CD8-positive, alpha-beta memory T cell (primary cell): ENCODE data around the gene STMP1. TPM values are rescaled to one million over a fixed set of nuclear protein-coding genes. Genes with fewer than 3 reads are reported as not detected.
A peak's percentile ranks its signal among the peaks of the same experiment; 100 is the strongest.

Experiments used
- CTCF ChIA-PET: fragments of 350-600 bp; sonication (Branson Sonifier 250); formaldehyde crosslinking; loops from one replicate; lab custom pipeline; 2021; ENCODE audit warnings: antibody characterized with exemption; lab: Charles Lee
- POLR2A ChIA-PET: fragments of 350-600 bp; sonication (Branson Sonifier 250); formaldehyde crosslinking; loops from one replicate; lab custom pipeline; 2021; ENCODE audit warnings: antibody characterized with exemption; lab: Charles Lee
- DNase-seq, 5 donors: peaks; one replicate each; pipeline versions ENCODE4 v3.0.0 to v3.0.0-alpha.2; 2020 to 2022; ENCODE audit warnings: mixed read lengths in 1 of 5
- H3K27ac ChIP-seq: one replicate; pipeline ENCODE4 v1.7.0; 2013; ENCODE audit warnings: low read depth, mild to moderate bottlenecking, low read length, moderate library complexity
- H3K27me3 ChIP-seq: 2 replicates; pipeline ENCODE4 v1.7.0; 2013; ENCODE audit warnings: low read length, mild to moderate bottlenecking; ENCODE audit not compliant: insufficient read depth, poor library complexity, severe bottlenecking
- H3K36me3 ChIP-seq: 2 replicates; pipeline ENCODE4 v1.7.0; 2013; ENCODE audit warnings: mild to moderate bottlenecking, low read length, moderate library complexity; ENCODE audit not compliant: insufficient read depth
- H3K4me1 ChIP-seq: 2 replicates; pipeline ENCODE4 v1.7.0; 2013; ENCODE audit warnings: mild to moderate bottlenecking, low read length, moderate library complexity; ENCODE audit not compliant: insufficient read depth
- H3K4me3 ChIP-seq: 2 replicates; pipeline ENCODE4 v1.7.0; 2013; ENCODE audit warnings: mild to moderate bottlenecking, low read length
- H3K9me3 ChIP-seq: 2 replicates; pipeline ENCODE4 v1.7.0; 2013; ENCODE audit warnings: mild to moderate bottlenecking, low read length
- H3K27ac Mint-ChIP-seq, 8 donors: one replicate each; pipeline ENCODE4 v1.8.0; 2020 to 2021; ENCODE audit warnings: mixed read lengths in 8 of 8, mild to moderate bottlenecking in 6 of 8, inconsistent platforms in 3 of 8, moderate library complexity in 3 of 8
- H3K27me3 Mint-ChIP-seq, 2 donors: one replicate each; pipeline ENCODE4 v1.8.0; 2020 to 2021; ENCODE audit warnings: mixed read lengths in 2 of 2, mild to moderate bottlenecking in 1 of 2, moderate library complexity in 1 of 2
- H3K36me3 Mint-ChIP-seq, 3 donors: one replicate each; pipeline ENCODE4 v1.8.0; 2020 to 2021; ENCODE audit warnings: mixed read lengths in 3 of 3, inconsistent platforms in 1 of 3, mild to moderate bottlenecking in 1 of 3
- H3K4me1 Mint-ChIP-seq, 3 donors: one replicate each; pipeline ENCODE4 v1.8.0; 2020 to 2021; ENCODE audit warnings: mixed read lengths in 3 of 3, inconsistent platforms in 1 of 3, mild to moderate bottlenecking in 1 of 3
- H3K4me3 Mint-ChIP-seq, 7 donors: one replicate each; pipeline ENCODE4 v1.8.0; 2020 to 2021; ENCODE audit warnings: mixed read lengths in 7 of 7, mild to moderate bottlenecking in 6 of 7, moderate library complexity in 4 of 7, inconsistent platforms in 2 of 7
- H3K9me3 Mint-ChIP-seq, 5 donors: one replicate each; pipeline ENCODE4 v1.8.0; 2020 to 2022; ENCODE audit warnings: mixed read lengths in 5 of 5, mild to moderate bottlenecking in 3 of 5, moderate library complexity in 2 of 5, inconsistent platforms in 1 of 5
- polyA plus RNA-seq: library from polyadenylated mRNA; unstranded; fragments of 300-500 nt; fragmentation: Illumina TruSeq; gene quantifications from one replicate; pipeline ENCODE4 v1.2.3, GENCODE V29; 2021
- total RNA-seq, 2 experiments: library from RNA; stranded (reverse); gene quantifications; one replicate each; pipeline ENCODE4 v1.2.3, GENCODE V29; 2021

STMP1 gene
- total and polyA plus RNA-seq, 3 experiments from 2014 or later = 25.7 to 54.2 (median 26.1) TPM

- no peak overlapping the region for H3K27ac ChIP-seq
- Mint-ChIP-seq H3K36me3 (peaks cover 11 to 65% (median 22%) of the 10 kb centered on the region in 3 donors), H3K27ac (no peak overlapping the region), H3K27me3 (no peaks in the 10 kb centered on the region), H3K4me1 (peaks cover 2 to 9% (median 4%) of the 10 kb centered on the region in 3 donors), H3K9me3 (no peaks in the 10 kb centered on the region), H3K4me3 (no peak overlapping the region)
- H3K27me3 ChIP-seq = no peaks in the 10 kb centered on the region
- H3K4me3 ChIP-seq = no peak overlapping the region
- POLR2A ChIA-PET = no interaction called here
- no peaks in the 10 kb centered on the region for H3K4me1 ChIP-seq
- H3K9me3 ChIP-seq = no peaks in the 10 kb centered on the region
- CTCF ChIA-PET = no interaction called here
- no peaks in the 10 kb centered on the region for H3K36me3 ChIP-seq
- no peak for DNase-seq
Measured at GRCh38 chr7:135678612-135679575, 16.6 kb downstream of the STMP1 start.

- no peaks in the 10 kb centered on the region for H3K36me3 ChIP-seq
- peaks cover 7 to 51% (median 12%) of the 10 kb centered on the region in 3 donors for H3K36me3 Mint-ChIP-seq
- H3K27ac Mint-ChIP-seq = peak overlapping the region in 1 of 8 donors; percentile 57
- H3K27ac ChIP-seq = no peak overlapping the region
- no peaks in the 10 kb centered on the region for H3K4me1 ChIP-seq
- H3K9me3 Mint-ChIP-seq = no peaks in the 10 kb centered on the region
- CTCF ChIA-PET = interaction anchor here (1.0 to 1.2 kb wide), 3 partner anchors 10 to 19 kb away, joined by 3 to 5 read pairs (median 4); partner anchors contain the start of gene STMP1
- H3K4me3 Mint-ChIP-seq = no peak overlapping the region
- H3K4me1 Mint-ChIP-seq = peaks cover 3 to 9% (median 4%) of the 10 kb centered on the region in 3 donors
- POLR2A ChIA-PET = no interaction called here
- no peak overlapping the region for H3K4me3 ChIP-seq
- no peaks in the 10 kb centered on the region for H3K27me3 ChIP-seq
- no peaks in the 10 kb centered on the region for H3K27me3 Mint-ChIP-seq
- H3K9me3 ChIP-seq = no peaks in the 10 kb centered on the region
- no peak for DNase-seq
Measured at GRCh38 chr7:135681762-135682161, 19.4 kb downstream of the STMP1 start.

GRCh38 chr7:135682191-135682590 is 19.9 kb downstream of the STMP1 start:
- Mint-ChIP-seq H3K27ac (peak overlapping the region in 2 of 8 donors; percentile 57 to 72), H3K27me3 (no peaks in the 10 kb centered on the region), H3K36me3 (peaks cover 7 to 47% (median 11%) of the 10 kb centered on the region in 3 donors), H3K4me3 (no peak overlapping the region), H3K4me1 (peaks cover 3 to 9% (median 4%) of the 10 kb centered on the region in 3 donors), H3K9me3 (no peaks in the 10 kb centered on the region)
- ChIA-PET POLR2A (no interaction called here), CTCF (interaction anchor here (1.2 kb wide), 2 partner anchors 9 to 19 kb away, joined by 3 to 5 read pairs; partner anchors contain the start of gene STMP1)
- H3K27me3 ChIP-seq = no peaks in the 10 kb centered on the region
- H3K4me3 ChIP-seq = no peak overlapping the region
- H3K27ac ChIP-seq = no peak overlapping the region
- DNase-seq = no peak
- no peaks in the 10 kb centered on the region for H3K36me3 ChIP-seq
- H3K4me1 ChIP-seq = no peaks in the 10 kb centered on the region
- H3K9me3 ChIP-seq = no peaks in the 10 kb centered on the region

- Mint-ChIP-seq H3K9me3 (no peaks in the 10 kb centered on the region), H3K4me3 (no peak overlapping the region), H3K27ac (peak overlapping the region in 2 of 8 donors; percentile 41 to 88), H3K27me3 (no peaks in the 10 kb centered on the region), H3K4me1 (peaks cover 3 to 9% (median 4%) of the 10 kb centered on the region in 3 donors), H3K36me3 (peaks cover 6 to 38% (median 7%) of the 10 kb centered on the region in 3 donors)
- no peak for DNase-seq
- Histone ChIP-seq H3K4me3 (no peak overlapping the region), H3K27ac (no peak overlapping the region), H3K27me3 (no peaks in the 10 kb centered on the region), H3K9me3 (no peaks in the 10 kb centered on the region), H3K36me3 (no peaks in the 10 kb centered on the region), H3K4me1 (no peaks in the 10 kb centered on the region)
- CTCF ChIA-PET = interaction anchor here (1.2 kb wide), 1 partner anchor 10 kb away, joined by 3 read pairs; no protein-coding TSS in a partner anchor
- POLR2A ChIA-PET = no interaction called here
Measured at GRCh38 chr7:135683609-135684008, 21.3 kb downstream of the STMP1 start.

- Histone ChIP-seq H3K9me3 (no peaks in the 10 kb centered on the region), H3K27ac (no peak overlapping the region), H3K4me3 (no peak overlapping the region), H3K36me3 (no peaks in the 10 kb centered on the region), H3K27me3 (no peaks in the 10 kb centered on the region), H3K4me1 (no peaks in the 10 kb centered on the region)
- peaks cover 3 to 9% (median 4%) of the 10 kb centered on the region in 3 donors for H3K4me1 Mint-ChIP-seq
- ChIA-PET CTCF (interaction anchor here (1.2 kb wide), 1 partner anchor 11 kb away, joined by 3 read pairs; no protein-coding TSS in a partner anchor), POLR2A (no interaction called here)
- no peak for DNase-seq
- H3K27me3 Mint-ChIP-seq = no peaks in the 10 kb centered on the region
- H3K4me3 Mint-ChIP-seq = no peak overlapping the region
- H3K36me3 Mint-ChIP-seq = peaks cover 3 to 34% (median 4%) of the 10 kb centered on the region in 3 donors
- H3K9me3 Mint-ChIP-seq = no peaks in the 10 kb centered on the region
- peak overlapping the region in 3 of 8 donors; percentile 11 to 33 (median 32) for H3K27ac Mint-ChIP-seq
Measured at GRCh38 chr7:135684136-135684535, 21.8 kb downstream of the STMP1 start.

GRCh38 chr7:135684699-135685098 is 22.4 kb downstream of the STMP1 start:
- Histone ChIP-seq H3K4me1 (no peaks in the 10 kb centered on the region), H3K4me3 (no peak overlapping the region), H3K36me3 (no peaks in the 10 kb centered on the region), H3K27ac (no peak overlapping the region), H3K9me3 (no peaks in the 10 kb centered on the region), H3K27me3 (no peaks in the 10 kb centered on the region)
- H3K36me3 Mint-ChIP-seq = peaks cover 3 to 33% (median 5%) of the 10 kb centered on the region in 3 donors
- CTCF ChIA-PET = interaction anchor here (1.2 kb wide), 1 partner anchor 11 kb away, joined by 3 read pairs; no protein-coding TSS in a partner anchor
- POLR2A ChIA-PET = no interaction called here
- H3K27me3 Mint-ChIP-seq = no peaks in the 10 kb centered on the region
- peak overlapping the region in 1 of 8 donors; percentile 33 for H3K27ac Mint-ChIP-seq
- H3K9me3 Mint-ChIP-seq = no peaks in the 10 kb centered on the region
- DNase-seq = no peak
- peaks cover under 1 to 5% (median 3%) of the 10 kb centered on the region in 3 donors for H3K4me1 Mint-ChIP-seq
- H3K4me3 Mint-ChIP-seq = no peak overlapping the region

- no peak overlapping the region for H3K4me3 Mint-ChIP-seq
- ChIA-PET POLR2A (no interaction called here), CTCF (no interaction called here)
- Histone ChIP-seq H3K36me3 (no peaks in the 10 kb centered on the region), H3K4me1 (no peaks in the 10 kb centered on the region), H3K9me3 (no peaks in the 10 kb centered on the region), H3K27me3 (no peaks in the 10 kb centered on the region), H3K27ac (no peak overlapping the region), H3K4me3 (no peak overlapping the region)
- no peak for DNase-seq
- peaks cover 0 to 2% (median 1%) of the 10 kb centered on the region in 3 donors for H3K4me1 Mint-ChIP-seq
- H3K36me3 Mint-ChIP-seq = peaks cover 4 to 33% (median 8%) of the 10 kb centered on the region in 3 donors
- peak overlapping the region in 2 of 8 donors; percentile 12 to 17 for H3K27ac Mint-ChIP-seq
- no peaks in the 10 kb centered on the region for H3K27me3 Mint-ChIP-seq
- no peaks in the 10 kb centered on the region for H3K9me3 Mint-ChIP-seq
Measured at GRCh38 chr7:135685306-135686084, 23.2 kb downstream of the STMP1 start.
